Tibial artery (tissue), 4 donors: Measurements from ENCODE around the gene NXF3.

Experiments used
- DNase-seq, 2 donors: peaks; one replicate each; pipeline ENCODE4 v3.0.0-alpha.2; 2019
- H3K27ac ChIP-seq, 2 donors: fragments of 200-600 bp; sonication (generic) in 1 of 2; 1 replicate in 1 of 2; 2 replicates in 1 of 2; pipeline ENCODE4 v1.5.1; 2018 to 2019; ENCODE audit warnings: mild to moderate bottlenecking in 1 of 2
- H3K27me3 ChIP-seq, 2 donors: fragments of 200-600 bp; sonication (generic) in 1 of 2; one replicate each; pipeline versions ENCODE4 v1.5.1 to v1.6.0; 2016 to 2019
- H3K36me3 ChIP-seq, 3 donors: fragments of 200-600 bp; sonication (generic) in 2 of 3; one replicate each; pipeline ENCODE4 v1.5.1; 2016 to 2019; ENCODE audit warnings: mild to moderate bottlenecking in 2 of 3
- H3K4me1 ChIP-seq, 4 donors: fragments of 200-600 bp; sonication (generic) in 2 of 4; 1 replicate in 3 of 4; 2 replicates in 1 of 4; pipeline ENCODE4 v1.5.1; 2016 to 2019
- H3K4me3 ChIP-seq, 2 donors: fragments of 200-600 bp; sonication (generic) in 1 of 2; 1 replicate in 1 of 2; 2 replicates in 1 of 2; pipeline ENCODE4 v1.5.1; 2018 to 2019; ENCODE audit warnings: mild to moderate bottlenecking in 2 of 2
- H3K9me3 ChIP-seq, 3 donors: fragments of 200-600 bp; sonication (generic) in 1 of 3; one replicate each; pipeline ENCODE4 v1.5.1; 2016 to 2019
- intact Hi-C: fragments of 100-400 bp; cut with DNase I; formaldehyde crosslinking; loops from one replicate; pipeline ENCODE4 v1.15.0; 2023; ENCODE audit warnings: low total_unique reads
- TF ChIP-seq, protein P1 (sequence below), 2 experiments: fragments of 200-600 bp in 1 of 2; fragments of 450-650 bp in 1 of 2; IDR thresholded peaks; one replicate each; pipeline ENCODE4 v1.5.1; 2017 to 2019; ENCODE audit warnings: antibody characterized with exemption in 2 of 2, mild to moderate bottlenecking in 1 of 2, moderate library complexity in 1 of 2

The NXF3 gene

DNA sequence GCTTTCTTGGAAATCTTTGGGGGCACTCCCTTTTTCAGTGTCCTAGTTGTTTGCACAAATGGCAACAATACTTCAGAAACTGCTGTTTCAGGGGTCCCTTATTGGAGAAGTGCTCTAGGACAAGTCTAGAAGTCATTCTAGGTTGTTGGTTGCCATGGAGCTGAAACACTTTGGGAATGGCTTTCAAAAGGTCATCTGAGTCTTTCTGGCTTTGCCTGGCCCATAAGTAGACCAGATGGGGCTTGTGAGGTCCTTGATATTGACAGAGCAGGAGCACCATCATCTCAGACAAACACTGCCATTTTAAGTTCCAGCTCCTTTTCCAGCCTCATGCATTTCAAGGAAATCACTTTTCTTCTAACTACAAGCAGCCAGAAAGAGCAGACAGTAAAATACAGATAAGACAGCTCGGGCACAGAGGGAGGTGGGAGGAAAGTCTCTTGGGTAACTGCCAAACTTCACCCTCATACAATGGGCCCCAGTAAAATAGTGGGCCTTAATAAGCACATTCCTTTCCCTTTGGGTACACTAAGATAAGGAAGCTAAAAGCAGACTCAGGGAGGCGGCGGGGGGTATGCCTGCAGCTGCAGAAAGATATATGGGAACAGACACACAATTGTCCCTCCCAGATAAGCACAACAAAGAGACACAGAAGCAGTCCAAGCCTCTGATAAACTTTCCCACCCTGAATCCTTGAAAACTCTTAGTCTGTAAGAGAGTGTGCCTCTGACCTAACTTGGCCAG is 8.5 kb upstream of the NXF3 start:
- no peak overlapping the region for H3K27ac ChIP-seq

DNA sequence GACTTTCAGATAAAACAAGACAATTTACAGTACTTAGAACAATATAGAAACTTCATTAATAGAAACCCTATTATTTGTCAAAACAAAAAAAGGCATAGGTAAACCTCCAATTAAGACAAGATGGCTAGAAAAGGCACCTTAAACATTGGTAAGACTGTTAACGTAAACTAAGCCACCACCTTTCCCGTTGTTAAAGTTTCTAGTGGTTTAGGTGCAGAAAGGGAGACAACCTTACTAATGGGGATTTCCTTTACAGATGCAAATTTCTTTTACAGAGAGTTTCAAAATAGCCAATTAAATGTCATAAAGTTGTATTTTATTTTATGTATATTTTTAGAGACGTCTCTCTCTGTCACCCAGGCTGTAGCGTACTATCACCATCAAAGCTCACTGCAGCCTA is 7.5 kb upstream of the NXF3 start:
- intact Hi-C loops: no loop called here
- Histone ChIP-seq H3K27me3 (no peaks in the 10 kb centered on the region), H3K4me1 (no peaks in the 10 kb centered on the region), H3K27ac (no peak overlapping the region), H3K4me3 (no peak overlapping the region), H3K9me3 (no peaks in the 10 kb centered on the region), H3K36me3 (no peaks in the 10 kb centered on the region)
- TF ChIP-seq, protein P1, sequence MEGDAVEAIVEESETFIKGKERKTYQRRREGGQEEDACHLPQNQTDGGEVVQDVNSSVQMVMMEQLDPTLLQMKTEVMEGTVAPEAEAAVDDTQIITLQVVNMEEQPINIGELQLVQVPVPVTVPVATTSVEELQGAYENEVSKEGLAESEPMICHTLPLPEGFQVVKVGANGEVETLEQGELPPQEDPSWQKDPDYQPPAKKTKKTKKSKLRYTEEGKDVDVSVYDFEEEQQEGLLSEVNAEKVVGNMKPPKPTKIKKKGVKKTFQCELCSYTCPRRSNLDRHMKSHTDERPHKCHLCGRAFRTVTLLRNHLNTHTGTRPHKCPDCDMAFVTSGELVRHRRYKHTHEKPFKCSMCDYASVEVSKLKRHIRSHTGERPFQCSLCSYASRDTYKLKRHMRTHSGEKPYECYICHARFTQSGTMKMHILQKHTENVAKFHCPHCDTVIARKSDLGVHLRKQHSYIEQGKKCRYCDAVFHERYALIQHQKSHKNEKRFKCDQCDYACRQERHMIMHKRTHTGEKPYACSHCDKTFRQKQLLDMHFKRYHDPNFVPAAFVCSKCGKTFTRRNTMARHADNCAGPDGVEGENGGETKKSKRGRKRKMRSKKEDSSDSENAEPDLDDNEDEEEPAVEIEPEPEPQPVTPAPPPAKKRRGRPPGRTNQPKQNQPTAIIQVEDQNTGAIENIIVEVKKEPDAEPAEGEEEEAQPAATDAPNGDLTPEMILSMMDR (IDR thresholded peaks at IDR 0.05): no peak
- DNase-seq: no peak

More for the DNA sequence above, 8.5 kb upstream of the NXF3 start:
- Histone ChIP-seq H3K27me3 (no peaks in the 10 kb centered on the region), H3K9me3 (no peaks in the 10 kb centered on the region), H3K36me3 (no peaks in the 10 kb centered on the region), H3K4me3 (no peak overlapping the region), H3K4me1 (no peaks in the 10 kb centered on the region)
- TF ChIP-seq, protein P1 (IDR thresholded peaks at IDR 0.05): no peak
- intact Hi-C loops: no loop called here
- DNase-seq: no peak

DNA sequence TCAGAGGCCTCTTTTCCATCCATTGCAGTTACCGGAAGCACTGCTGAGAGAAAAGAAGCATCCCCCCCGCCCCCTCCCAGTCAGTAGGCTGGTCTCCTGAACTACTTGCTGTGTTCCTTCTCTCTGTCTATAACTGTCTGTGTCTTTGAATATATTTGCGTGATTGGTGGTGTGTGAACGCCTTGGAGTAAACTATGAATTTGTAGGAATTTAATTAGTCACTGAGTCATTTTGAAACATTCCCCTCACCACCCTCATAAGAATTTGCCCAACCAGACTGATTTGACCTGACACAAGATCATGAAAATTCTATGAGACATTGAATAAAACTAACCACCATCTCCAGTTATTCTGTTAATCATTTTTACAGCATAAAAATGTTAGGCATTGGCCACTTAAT is 6.7 kb upstream of the NXF3 start:
- no peaks in the 10 kb centered on the region for H3K9me3 ChIP-seq
- no peak overlapping the region for H3K4me3 ChIP-seq
- TF ChIP-seq, protein P1 (IDR thresholded peaks at IDR 0.05): no peak
- no peak overlapping the region for H3K27ac ChIP-seq
- no peaks in the 10 kb centered on the region for H3K4me1 ChIP-seq
- no peak for DNase-seq
- no peaks in the 10 kb centered on the region for H3K27me3 ChIP-seq
- intact Hi-C loops: no loop called here
- no peaks in the 10 kb centered on the region for H3K36me3 ChIP-seq

DNA sequence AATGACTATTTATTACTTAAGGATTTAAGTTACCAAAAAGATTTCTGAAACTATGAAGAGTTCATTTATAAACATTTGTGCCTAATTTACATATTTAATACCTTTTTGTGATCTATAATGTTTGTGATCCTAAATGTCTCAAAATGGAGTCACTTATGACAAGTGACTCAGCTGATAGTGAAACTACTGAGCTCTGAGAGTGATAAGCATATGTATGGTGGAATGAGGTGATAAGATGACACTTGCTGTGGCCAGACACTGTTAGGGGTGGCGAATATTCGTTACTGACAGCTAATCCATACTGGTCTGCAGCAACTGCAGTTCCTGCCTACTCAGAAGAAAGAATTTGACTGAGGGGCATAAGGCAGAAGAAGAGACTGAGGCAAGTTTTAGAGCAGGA is 5.5 kb upstream of the NXF3 start:
- Histone ChIP-seq H3K27ac (no peak overlapping the region), H3K36me3 (no peaks in the 10 kb centered on the region), H3K9me3 (no peaks in the 10 kb centered on the region), H3K4me1 (no peaks in the 10 kb centered on the region), H3K4me3 (no peak overlapping the region), H3K27me3 (no peaks in the 10 kb centered on the region)
- no peak for DNase-seq
- intact Hi-C loops: no loop called here
- TF ChIP-seq, protein P1 (IDR thresholded peaks at IDR 0.05): no peak

DNA sequence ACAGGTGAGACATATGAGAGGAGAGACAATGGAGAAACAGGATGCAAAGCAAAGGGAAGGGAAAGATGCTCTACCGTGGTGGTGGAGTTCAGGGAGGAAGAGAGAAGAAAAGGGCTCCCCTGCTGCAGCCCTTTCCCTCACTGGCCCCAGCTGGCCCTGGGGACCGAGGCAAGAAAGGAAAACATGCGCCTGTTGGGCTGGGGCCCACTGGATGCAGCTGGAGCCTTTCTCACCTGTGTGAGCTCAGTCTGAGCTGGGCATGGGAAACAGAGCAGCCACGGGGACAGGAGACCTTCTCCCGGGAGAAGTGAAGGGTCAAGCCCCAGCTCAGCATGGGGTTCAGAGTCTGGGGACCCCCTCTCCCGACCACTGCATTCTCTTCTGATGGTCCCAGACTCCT is 11.9 kb downstream of the NXF3 start:
- intact Hi-C loops: no loop called here
- no peak for DNase-seq
- no peaks in the 10 kb centered on the region for H3K36me3 ChIP-seq
- no peaks in the 10 kb centered on the region for H3K4me1 ChIP-seq
- TF ChIP-seq, protein P1 (IDR thresholded peaks at IDR 0.05): no peak
- no peak overlapping the region for H3K27ac ChIP-seq
- H3K9me3 ChIP-seq: no peaks in the 10 kb centered on the region
- no peak overlapping the region for H3K4me3 ChIP-seq
- no peaks in the 10 kb centered on the region for H3K27me3 ChIP-seq

DNA sequence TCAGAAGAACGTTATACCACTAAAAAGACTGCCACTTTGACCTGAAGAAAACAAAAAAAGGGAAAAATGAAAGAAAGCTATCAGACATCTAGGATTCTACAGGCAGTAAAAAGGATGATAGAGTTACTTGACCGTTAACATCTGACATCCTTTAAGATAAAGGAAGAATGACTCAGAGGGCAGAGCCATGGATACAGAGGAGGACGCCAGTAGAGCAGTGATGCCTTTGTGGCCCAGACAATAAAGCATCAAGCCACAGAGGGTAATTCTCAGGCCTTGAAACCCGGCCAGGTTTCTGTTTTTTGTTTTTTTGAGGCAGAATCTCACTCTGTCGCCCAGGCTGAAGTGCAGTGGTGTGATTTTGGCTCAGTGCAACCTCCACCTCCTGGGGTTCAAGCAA is 19.5 kb downstream of the NXF3 start:
- intact Hi-C loops: no loop called here
- no peaks in the 10 kb centered on the region for H3K9me3 ChIP-seq

More for the DNA sequence above, 19.5 kb downstream of the NXF3 start:
- H3K36me3 ChIP-seq: no peaks in the 10 kb centered on the region
- TF ChIP-seq, protein P1 (IDR thresholded peaks at IDR 0.05): no peak
- H3K4me3 ChIP-seq: no peak overlapping the region
- H3K27ac ChIP-seq: no peak overlapping the region
- H3K4me1 ChIP-seq: no peaks in the 10 kb centered on the region
- no peaks in the 10 kb centered on the region for H3K27me3 ChIP-seq
- DNase-seq: no peak
